H7 (cell line): ENCODE results near the gene UNC13C. TPM values are rescaled to one million over a fixed set of nuclear protein-coding genes. Genes with fewer than 3 reads are reported as not detected.

Experiments used
- DNase-seq: peaks from one replicate; pipeline ENCODE4 v3.0.0; 2012
- H3K27me3 ChIP-seq: 2 replicates; pipeline ENCODE4 v1.6.0; 2011; ENCODE audit warnings: mild to moderate bottlenecking, low read length; ENCODE audit not compliant: control insufficient read depth, insufficient read depth
- H3K36me3 ChIP-seq: replicated peaks from 2 replicates; pipeline ENCODE4 v1.5.1; 2011; ENCODE audit warnings: low read length; ENCODE audit not compliant: control insufficient read depth, insufficient read depth
- H3K4me3 ChIP-seq: 2 replicates; pipeline ENCODE4 v1.5.1; 2011; ENCODE audit warnings: low read depth, mild to moderate bottlenecking, control low read depth, low read length, moderate library complexity; ENCODE audit not compliant: insufficient read depth
- total RNA-seq: library from RNA; depleted of rRNA; stranded (reverse); fragments of >200 nt; shearing (Covaris generic); gene quantifications from 2 replicates; pipeline ENCODE4 v1.2.3, GENCODE V29; 2014

UNC13C gene
- total RNA-seq, 1 experiment from 2014 or later = 0.03 TPM

DNA sequence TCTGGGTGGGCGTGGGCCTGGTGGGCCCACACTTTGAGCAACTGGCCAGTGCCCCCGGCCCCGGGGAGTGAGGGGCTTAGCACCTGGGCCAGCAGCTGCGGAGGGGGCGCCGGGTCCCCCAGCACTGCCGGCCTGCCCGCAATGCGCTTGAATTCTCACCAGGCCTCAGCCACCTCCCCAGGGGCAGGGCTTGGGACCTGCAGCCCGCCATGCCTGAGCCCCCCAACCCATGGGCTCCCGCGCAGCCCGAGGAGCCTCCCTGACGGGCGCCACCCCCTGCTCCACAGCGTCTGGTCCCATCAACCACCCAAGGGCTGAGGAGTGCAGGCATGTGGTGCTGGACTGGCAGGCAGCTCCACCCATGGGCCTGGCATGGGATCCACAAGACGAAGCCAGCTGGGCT, 484.3 kb downstream of the UNC13C start:
- Histone ChIP-seq H3K4me3 (no peak overlapping the region), H3K27me3 (no peaks in the 10 kb centered on the region), H3K36me3 (no peaks in the 10 kb centered on the region)
- DNase-seq = no peak

DNA sequence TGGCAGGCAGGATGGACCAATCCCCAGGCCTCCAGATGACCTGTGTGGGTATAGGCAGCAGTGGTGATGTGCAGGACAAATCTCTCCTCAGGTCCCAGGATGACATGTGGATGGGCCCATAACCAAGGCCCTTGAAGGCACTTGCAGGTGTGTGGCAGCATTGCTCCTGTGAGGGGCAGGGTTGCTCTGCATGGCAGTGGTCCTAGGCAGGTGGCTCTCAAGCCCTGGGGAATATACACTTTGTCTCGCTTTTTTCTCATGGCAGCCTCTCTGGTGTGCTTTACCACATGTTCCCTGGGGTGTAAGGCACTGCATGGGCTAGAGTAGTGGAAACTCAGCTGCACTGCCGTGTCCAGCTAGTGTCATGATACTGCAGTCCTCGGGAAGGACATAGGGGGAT, 503.6 kb downstream of the UNC13C start:
- no peaks in the 10 kb centered on the region for H3K27me3 ChIP-seq
- DNase-seq = no peak
- no peak overlapping the region for H3K4me3 ChIP-seq
- H3K36me3 ChIP-seq = no peaks in the 10 kb centered on the region

DNA sequence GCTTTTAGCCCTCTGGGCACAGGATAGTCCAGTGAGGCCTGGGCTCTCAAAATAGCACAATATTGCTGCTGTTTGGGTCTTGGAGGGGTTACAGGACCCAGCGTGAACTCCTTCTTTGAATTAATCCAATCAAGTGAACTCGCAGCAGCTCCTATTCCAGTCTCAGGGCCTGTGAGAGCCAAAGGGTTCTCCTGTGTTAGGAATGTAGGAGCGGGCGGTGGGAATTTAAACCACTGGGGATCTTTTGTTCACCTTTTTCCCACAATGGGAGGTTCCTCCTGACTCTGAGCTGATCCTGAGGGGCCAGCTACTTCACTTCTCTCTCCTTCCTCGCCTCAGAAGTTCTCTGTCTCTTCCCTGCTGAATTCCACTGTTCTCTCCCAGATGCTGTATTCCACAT, 504.0 kb downstream of the UNC13C start:
- peak; percentile 8 for DNase-seq
- H3K4me3 ChIP-seq = no peak overlapping the region

DNA sequence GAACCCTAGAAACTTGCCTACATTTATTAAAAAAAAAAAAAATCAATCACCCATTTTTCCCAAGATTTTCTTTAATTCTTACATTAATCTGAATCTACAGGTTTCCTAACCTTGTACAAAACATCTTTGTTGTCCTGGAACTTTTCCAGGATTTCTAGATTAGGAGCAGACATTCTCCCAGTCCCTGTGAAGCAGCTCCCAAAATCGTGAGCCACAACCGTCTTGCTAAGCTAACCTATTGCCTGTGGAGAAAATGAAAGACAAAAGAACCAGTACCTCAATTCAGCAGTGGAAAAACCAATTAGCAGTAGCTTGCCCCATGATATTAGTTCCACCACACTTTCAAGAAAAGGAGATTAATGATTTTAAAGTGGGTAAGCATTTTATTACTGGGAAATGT, 522.1 kb downstream of the UNC13C start:
- no peaks in the 10 kb centered on the region for H3K27me3 ChIP-seq
- H3K4me3 ChIP-seq = no peak overlapping the region
- no peak for DNase-seq
- no peaks in the 10 kb centered on the region for H3K36me3 ChIP-seq

More for the DNA sequence above, 504.0 kb downstream of the UNC13C start:
- no peaks in the 10 kb centered on the region for H3K27me3 ChIP-seq
- H3K36me3 ChIP-seq = no peaks in the 10 kb centered on the region

DNA sequence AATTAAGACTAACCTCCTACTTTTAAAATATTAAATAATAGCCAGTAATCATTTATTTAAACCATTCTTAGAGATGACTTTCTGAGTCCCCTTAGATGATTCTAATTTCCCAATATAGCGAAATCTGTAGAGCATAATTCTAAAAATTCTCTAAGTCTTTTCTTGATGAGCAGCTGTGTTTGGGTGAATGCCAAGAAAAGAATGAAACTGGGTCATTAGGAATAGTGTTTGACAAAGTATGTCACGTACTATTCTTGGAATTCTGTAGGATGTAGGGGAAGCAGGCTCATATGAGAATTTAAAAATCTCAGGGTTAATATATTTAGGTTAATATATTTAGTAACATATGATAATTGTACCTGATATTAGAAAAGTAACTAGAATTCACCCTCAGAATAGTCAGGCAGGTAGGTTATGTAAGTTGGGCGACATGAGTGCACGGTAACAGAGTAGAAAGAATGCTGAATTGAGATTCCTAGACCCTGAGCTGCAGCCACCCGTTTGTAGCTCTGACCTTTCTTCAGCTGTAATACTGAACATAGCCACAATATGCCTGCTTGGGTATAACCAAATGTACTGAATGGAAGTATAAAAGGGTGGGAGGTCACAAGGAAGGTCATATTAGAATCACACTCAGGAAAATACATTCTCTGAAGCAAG, 524.3 kb downstream of the UNC13C start:
- Histone ChIP-seq H3K4me3 (no peak overlapping the region), H3K27me3 (no peaks in the 10 kb centered on the region), H3K36me3 (no peaks in the 10 kb centered on the region)
- DNase-seq = no peak

DNA sequence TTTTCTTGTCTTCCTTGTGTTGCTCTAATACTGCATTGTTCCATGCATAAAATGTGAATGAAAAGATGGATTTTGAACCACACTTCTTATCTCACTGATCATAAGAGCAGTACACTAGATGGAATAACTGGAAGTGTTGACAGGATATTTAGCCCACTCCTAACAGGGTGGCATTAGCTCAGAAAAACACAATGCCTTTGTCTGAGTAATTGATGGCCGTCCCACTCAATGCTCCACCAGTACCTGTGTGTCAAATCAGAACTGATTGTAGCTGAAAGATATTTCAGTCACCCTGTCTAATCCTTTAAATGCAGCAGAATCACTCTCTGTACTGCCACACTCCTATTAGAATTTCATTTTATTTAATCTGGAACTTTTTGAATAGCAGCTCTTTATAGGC, 526.5 kb downstream of the UNC13C start:
- H3K27me3 ChIP-seq = no peaks in the 10 kb centered on the region
- H3K36me3 ChIP-seq = no peaks in the 10 kb centered on the region
- DNase-seq = no peak
- no peak overlapping the region for H3K4me3 ChIP-seq

DNA sequence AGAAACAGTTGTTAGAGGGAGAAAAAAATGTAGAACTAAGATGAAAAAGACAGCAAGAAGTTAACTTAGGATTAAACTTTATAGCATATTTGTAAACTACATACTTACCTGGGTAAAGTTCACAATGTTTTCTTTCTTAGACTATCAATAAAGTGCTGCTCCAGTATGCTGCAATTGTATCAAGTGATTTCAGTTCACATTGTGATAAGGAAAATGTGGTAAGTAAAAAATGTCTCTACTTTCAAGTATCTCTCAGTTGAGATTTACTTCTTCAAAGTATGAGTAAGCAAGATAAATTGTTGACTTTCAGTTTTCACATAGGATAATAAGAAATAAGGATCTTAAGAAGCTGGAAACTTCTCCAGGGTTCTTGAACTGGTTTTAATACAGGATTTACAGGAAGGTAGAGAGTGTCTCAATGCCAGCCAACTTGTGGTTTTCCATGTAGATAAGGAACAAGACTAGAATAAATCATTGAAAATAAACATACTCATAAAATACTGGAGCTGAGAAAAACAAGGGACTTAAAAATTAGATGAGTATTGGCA, 528.8 kb downstream of the UNC13C start:
- no peak for DNase-seq
- H3K36me3 ChIP-seq = no peaks in the 10 kb centered on the region
- no peak overlapping the region for H3K4me3 ChIP-seq
- no peaks in the 10 kb centered on the region for H3K27me3 ChIP-seq

DNA sequence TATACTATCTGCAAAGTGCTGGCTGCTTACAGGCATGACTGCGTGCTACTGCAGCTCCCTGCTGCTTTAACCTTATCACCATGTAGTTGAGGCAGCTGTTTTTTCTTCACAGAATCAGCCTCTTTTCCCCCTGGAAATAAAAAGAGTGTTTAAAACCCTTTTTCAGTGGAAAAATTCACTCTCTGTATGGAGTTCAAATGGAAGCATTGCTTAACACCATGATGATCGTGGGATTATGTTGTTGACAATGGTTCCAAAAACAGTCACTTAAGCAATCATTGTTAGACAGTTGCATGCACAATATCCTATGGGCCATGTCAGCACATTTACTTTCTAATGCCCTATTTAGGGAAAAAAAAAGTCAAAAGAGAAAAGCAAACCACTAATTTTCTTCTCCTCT, 536.4 kb downstream of the UNC13C start:
- Histone ChIP-seq H3K36me3 (no peaks in the 10 kb centered on the region), H3K4me3 (no peak overlapping the region), H3K27me3 (no peaks in the 10 kb centered on the region)
- no peak for DNase-seq

DNA sequence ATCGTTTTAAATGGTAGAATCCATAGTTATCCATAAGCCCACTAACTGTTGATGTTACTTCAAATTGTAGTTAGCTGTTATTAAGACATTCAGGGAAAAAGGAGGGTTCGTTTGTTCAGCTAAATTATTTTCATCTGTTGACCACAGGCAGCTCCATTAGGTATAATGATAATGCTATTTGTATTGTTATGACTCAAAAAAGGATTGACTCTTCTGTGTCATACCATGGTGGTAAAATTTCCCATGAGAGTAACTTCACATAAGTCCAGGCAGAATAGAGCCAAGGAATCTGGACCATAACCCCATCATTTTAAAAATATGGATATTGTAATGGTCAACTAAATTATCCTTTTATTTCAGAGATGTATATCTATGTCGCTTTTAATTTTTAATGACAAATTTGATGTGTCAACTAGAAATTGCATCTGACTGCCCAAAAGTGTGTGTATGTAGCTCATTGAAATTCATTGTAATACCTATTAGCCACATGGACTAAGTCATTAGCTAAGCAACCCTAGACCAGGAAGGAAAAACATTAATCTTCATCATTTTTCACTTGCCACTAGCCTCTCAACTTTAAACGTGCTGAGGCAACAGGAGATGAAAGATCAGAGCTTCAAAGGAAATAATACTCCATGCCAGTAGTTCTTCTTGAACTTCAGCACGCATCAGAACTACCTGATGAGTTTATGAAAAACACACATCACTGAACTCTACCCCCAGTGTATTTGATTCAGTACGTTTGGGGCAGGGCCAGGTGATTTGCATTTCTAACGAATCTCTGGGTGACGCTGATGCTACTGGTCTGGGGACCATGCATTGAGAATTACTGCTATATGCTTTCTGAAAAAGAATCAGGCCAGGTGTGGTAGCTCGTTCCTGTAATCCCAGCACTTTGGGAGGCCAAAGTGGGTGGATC, 537.7 kb downstream of the UNC13C start:
- no peaks in the 10 kb centered on the region for H3K36me3 ChIP-seq
- H3K4me3 ChIP-seq = no peak overlapping the region
- no peak for DNase-seq
- H3K27me3 ChIP-seq = no peaks in the 10 kb centered on the region

DNA sequence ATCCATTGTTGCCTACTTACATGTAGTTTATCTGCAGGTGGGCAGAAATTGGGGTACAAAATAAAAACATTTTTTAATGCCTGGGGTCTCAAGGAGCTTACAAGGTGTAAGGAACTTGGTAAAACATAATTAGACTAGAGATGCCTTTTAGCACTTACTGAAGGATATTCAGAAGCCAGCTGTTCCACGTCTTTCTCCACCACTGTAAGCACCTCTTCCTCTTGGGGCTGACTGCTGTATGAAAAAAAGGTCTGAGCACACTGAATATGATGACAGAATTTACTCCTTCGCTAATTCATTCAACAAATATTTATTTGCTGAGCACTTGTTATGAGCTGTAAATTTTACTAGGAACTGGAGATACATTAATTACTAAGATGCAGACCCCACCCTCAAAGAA, 539.1 kb downstream of the UNC13C start:
- no peaks in the 10 kb centered on the region for H3K36me3 ChIP-seq
- DNase-seq = no peak
- no peak overlapping the region for H3K4me3 ChIP-seq
- no peaks in the 10 kb centered on the region for H3K27me3 ChIP-seq

DNA sequence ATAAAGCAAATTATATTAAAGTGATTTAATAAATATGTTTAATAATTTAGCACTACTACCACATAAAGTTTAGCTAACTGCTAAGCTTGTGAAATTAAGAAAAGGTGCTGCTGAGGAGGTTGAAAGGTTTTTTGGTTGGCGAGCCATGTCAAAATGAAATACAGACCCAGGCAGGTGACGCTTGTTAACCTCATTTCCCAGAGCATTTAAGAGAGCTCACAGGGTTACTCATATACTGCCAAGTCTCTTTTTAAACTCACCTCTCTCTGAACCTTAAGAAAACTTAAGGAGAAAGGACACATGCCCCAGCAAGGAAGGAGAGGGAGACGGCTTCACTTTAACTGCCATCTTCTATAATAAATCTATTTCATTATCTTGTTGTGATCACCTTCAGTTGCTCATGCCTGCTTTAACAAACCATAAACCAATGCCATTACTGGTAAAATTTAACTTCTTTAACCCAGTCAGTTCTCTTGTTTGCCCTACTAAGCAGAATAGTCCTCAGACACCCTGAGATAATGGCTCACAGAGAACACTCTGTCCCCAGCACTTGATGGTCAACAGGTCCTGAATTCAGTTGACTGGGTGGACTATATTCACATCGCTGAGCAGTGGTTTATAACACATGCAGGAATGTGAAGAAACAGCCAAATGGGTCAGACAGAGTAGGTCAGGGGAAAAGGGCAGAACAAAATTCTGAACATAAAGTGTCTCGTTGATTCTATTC, 540.1 kb downstream of the UNC13C start:
- no peaks in the 10 kb centered on the region for H3K27me3 ChIP-seq
- no peak for DNase-seq
- H3K36me3 ChIP-seq = no peaks in the 10 kb centered on the region
- H3K4me3 ChIP-seq = no peak overlapping the region

DNA sequence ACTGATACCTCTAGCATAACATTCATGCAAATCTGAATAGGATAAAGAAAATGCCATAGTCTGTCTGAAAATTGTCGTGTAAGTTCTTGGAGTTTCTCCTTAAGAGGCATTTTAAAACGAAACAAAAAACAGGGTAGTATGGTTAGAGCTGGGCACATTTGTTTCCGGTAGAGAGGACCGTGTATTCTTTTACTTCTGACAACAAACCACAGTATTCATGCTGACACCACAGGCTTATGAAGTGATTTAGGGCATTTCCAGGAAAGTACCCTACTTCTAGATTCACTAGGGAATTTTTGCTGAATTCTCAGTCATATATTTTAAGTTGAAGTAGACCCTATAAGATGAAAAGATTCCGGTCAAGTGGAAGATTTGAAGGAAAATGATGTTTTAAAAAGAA, 541.3 kb downstream of the UNC13C start:
- Histone ChIP-seq H3K27me3 (no peaks in the 10 kb centered on the region), H3K36me3 (no peaks in the 10 kb centered on the region), H3K4me3 (no peak overlapping the region)
- no peak for DNase-seq

DNA sequence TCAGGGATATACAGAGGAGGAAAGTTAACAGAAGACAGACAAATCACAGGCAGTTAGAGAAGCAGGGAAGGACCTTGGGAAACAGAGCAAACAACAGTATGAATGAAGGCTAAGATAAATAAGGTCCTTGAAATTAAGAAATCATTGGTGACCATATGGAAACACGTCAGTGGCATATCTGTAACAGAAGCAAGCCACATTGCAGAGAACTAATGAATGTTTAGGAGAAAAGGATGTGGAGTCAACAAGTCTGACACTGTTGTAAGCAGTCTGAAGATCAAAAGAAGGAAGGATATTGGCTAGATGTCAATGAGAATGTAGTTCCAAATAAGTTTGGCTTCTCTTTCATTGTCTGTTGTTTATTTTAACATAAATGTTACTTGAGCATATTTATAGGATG, 542.4 kb downstream of the UNC13C start:
- Histone ChIP-seq H3K36me3 (no peaks in the 10 kb centered on the region), H3K4me3 (no peak overlapping the region), H3K27me3 (no peaks in the 10 kb centered on the region)
- DNase-seq = no peak

DNA sequence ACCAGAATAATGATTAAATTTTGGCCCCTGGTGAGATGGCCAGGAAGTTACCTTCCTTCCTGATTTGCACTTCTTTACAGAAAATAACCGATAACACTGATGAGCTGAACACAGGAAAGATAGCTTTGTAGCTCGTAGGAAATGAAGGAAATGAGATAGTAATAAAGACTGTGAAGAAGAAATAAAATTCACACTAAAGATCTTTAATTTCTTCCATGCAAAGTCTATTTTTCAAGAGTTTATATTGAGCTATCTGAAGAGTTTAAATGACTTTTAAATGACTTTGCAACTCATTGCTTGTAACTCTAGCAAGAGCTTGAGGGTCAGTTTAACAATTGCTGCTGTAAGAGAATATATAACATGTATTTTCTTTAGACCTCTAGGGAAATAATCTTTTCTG, 543.0 kb downstream of the UNC13C start:
- Histone ChIP-seq H3K36me3 (no peaks in the 10 kb centered on the region), H3K4me3 (no peak overlapping the region), H3K27me3 (no peaks in the 10 kb centered on the region)
- DNase-seq = no peak
